ENCODE measurements around the gene CMTM4. TPM values are rescaled to one million over a fixed set of nuclear protein-coding genes. Genes with fewer than 3 reads are reported as not detected.
"Not testable (repeated sequence)": the region's sequence is repeated elsewhere in the genome, so short reads cannot be mapped to it uniquely, and the experiment has no call there.

The CMTM4 gene
- total RNA-seq, 4 donors from 2014 or later, result 13.7 to 24.0 (median 15.8) TPM

DNA sequence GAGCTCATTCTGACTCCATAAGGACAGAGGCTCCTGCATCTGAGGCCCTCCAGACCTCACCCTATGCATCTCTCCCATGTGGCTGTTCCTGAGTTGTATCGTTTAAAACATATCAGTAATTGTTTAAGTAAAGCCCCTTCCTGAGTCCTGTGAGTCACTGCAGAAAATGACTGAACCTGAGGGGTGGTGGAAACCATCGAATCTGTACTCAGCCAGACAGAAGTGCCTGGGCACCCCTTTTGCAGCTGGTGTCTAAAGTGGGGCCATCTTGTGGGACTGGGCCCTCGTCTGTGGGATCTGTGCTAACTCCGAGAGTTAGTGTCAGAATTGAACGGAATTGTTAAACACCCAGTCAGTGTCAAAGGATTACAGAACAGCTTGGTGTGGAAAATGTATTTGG, 66.7 kb downstream of the CMTM4 start:
- WGBS, 2 donors, result 79 to 82% methylated on average over 4 to 5 of the region's 5 CpGs
- intact Hi-C loops (cut with DNase I), result no loop called here
- Histone ChIP-seq H3K36me3 (peaks cover 0 to 17% (median 0%) of the 10 kb centered on the region in 3 donors), H3K4me1 (peaks cover 0 to 15% (median 3%) of the 10 kb centered on the region in 3 donors), H3K27me3 (no peaks in the 10 kb centered on the region), H3K27ac (no peak overlapping the region), H3K4me3 (no peak overlapping the region), H3K9me3 (no peaks in the 10 kb centered on the region)
- DNase-seq, result no peak
- TF ChIP-seq POLR2A (IDR thresholded peaks at IDR 0.05), result no peak
- no peak for TF ChIP-seq CTCF (IDR thresholded peaks at IDR 0.05)

DNA sequence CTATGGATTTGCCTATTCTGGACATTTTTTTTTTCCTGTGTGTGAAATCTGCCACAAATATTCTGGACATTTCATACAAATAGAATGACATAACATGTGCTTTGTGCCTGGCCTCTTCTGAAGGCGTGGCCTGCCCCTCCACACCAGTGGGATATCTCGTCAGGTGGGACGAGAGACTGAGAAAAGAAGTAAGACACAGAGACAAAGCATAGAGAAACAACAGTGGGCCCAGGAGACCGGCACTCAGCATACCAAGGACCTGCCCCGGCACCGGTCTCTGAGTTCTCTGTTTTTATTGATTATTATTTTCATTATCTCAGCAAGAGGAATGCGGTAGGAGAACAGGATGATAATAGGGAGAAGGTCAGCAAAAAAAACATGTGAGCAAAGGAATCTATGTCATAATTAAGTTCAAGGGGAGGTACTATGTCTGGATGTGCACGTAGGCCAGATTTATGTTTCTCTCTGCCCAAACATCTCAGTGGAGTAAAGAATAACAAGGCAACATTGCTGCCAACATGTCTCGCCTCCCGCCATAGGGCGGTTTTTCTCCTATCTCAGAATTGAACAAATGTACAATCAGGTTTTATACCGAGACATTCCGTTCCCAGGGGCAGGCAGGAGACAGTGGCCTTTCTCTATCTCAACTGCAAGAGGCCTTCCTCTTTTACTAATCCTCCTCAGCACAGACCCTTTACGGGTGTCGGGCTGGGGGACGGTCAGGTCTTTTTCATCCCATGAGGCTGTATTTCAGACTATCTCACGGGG, 68.7 kb downstream of the CMTM4 start:
- Histone ChIP-seq H3K36me3 (peaks cover 0 to 14% (median 0%) of the 10 kb centered on the region in 3 donors), H3K4me1 (peaks cover 0 to 15% (median 3%) of the 10 kb centered on the region in 3 donors)
- H3K27me3 ChIP-seq; H3K27ac ChIP-seq; H3K9me3 ChIP-seq; H3K4me3 ChIP-seq; intact Hi-C loops (cut with DNase I); DNase-seq: not testable (repeated sequence)
- WGBS, 2 donors, result 94 to 96% methylated on average over 17 of the region's 17 CpGs

DNA sequence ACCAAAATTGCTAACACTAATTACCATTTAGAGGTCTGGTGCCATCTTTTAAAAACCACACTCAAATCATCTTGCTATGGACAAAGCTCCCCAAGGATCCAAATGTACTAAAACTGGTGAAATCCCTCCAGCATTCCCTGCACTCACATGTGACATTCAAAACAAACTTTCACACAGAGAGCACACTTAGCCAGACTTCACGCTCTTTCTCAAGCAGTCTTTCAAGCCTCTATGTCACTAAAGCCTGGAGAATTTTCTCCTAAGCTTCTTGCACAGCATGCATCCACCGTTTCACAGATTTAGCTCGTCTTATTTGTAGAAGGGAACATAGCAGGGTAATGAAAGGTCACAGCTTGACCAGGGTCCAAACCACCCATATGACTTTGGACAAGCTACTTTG, 72.8 kb downstream of the CMTM4 start:
- no peaks in the 10 kb centered on the region for H3K27me3 ChIP-seq
- intact Hi-C loops (cut with DNase I), result no loop called here
- H3K9me3 ChIP-seq, result no peaks in the 10 kb centered on the region
- 88% methylated on average over 1 to 3 of the region's 3 CpGs for WGBS, 2 donors
- no peak for DNase-seq
- H3K4me1 ChIP-seq, result peaks cover 8 to 32% (median 12%) of the 10 kb centered on the region in 3 donors
- H3K27ac ChIP-seq, result no peak overlapping the region
- H3K4me3 ChIP-seq, result no peak overlapping the region
- H3K36me3 ChIP-seq, result peaks cover 0 to 33% (median 0%) of the 10 kb centered on the region in 3 donors
- TF ChIP-seq POLR2A (IDR thresholded peaks at IDR 0.05), result no peak
- no peak for TF ChIP-seq CTCF (IDR thresholded peaks at IDR 0.05)

DNA sequence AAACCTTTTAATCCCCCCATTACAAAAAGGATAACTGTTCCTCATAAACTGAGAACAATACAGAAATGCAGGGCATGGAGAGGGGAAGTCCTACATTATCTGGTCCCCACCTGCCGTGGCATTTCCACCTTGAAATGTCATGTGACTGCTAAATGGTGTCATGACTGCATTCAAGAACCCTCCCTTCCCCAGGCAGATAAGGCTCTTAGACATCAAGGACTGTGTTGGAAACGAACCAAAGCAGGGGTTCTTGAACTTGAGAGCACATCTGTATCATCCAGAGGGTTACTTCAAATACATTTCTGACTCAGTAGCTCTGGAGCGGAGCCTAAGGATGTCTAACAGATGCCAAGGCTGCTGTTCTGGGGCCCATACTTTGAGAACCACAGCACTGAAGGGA, 73.7 kb downstream of the CMTM4 start:
- DNase-seq, result no peak
- H3K36me3 ChIP-seq, result peaks cover 0 to 33% (median 0%) of the 10 kb centered on the region in 3 donors
- intact Hi-C loops (cut with DNase I), result no loop called here
- no peaks in the 10 kb centered on the region for H3K9me3 ChIP-seq
- H3K4me3 ChIP-seq, result no peak overlapping the region
- WGBS, 2 donors, result 83 to 89% methylated on average over 3 of the region's 3 CpGs
- TF ChIP-seq POLR2A (IDR thresholded peaks at IDR 0.05), result no peak
- TF ChIP-seq CTCF (IDR thresholded peaks at IDR 0.05), result no peak
- no peaks in the 10 kb centered on the region for H3K27me3 ChIP-seq
- peaks cover 14 to 41% (median 18%) of the 10 kb centered on the region in 3 donors for H3K4me1 ChIP-seq
- H3K27ac ChIP-seq, result no peak overlapping the region

DNA sequence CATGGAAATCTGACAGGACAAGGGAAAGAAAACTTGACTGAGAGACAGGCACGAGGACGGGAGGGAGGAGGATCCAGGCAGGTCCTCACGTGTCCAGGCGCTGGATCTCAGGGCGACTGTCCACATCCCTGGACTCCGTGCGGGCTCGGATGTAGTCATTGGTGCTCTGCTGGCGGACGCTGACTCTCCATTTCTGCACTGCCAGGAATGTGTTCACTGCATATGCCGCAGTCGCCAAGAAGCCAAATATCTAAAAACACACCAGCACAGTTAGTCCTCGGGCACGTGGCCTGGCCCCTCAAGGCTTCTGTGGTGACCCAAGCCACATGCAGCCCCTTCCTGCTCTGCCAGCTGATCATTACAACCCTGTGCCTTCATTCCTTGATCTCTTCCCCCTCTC, 74.6 kb downstream of the CMTM4 start:
- Histone ChIP-seq H3K27ac (no peak overlapping the region), H3K4me1 (peaks cover 14 to 49% (median 23%) of the 10 kb centered on the region in 3 donors), H3K9me3 (no peaks in the 10 kb centered on the region), H3K27me3 (no peaks in the 10 kb centered on the region), H3K36me3 (peaks cover 0 to 33% (median 0%) of the 10 kb centered on the region in 3 donors), H3K4me3 (no peak overlapping the region)
- TF ChIP-seq CTCF (IDR thresholded peaks at IDR 0.05), result no peak
- TF ChIP-seq POLR2A (IDR thresholded peaks at IDR 0.05), result no peak
- DNase-seq, result no peak
- WGBS, 2 donors, result 83 to 88% methylated on average over 13 to 14 of the region's 14 CpGs
- intact Hi-C loops (cut with DNase I), result no loop called here

Data from esophagus squamous epithelium (tissue), 5 donors.